Measurements from ENCODE around the gene BRD9.
A peak's percentile ranks its signal among the peaks of the same experiment; 100 is the strongest.

Gene BRD9

GRCh38 chr5:893137-893506, 521 bp upstream of the BRD9 start (continued):
- TF ChIP-seq PATZ1 (tag by site-specific recombination; IDR thresholded peaks at IDR 0.05) (no peak; the same call in 1 of the 2 replicates), ZNF366 (tag by site-specific recombination; conservative IDR thresholded peaks at IDR 0.05) (no peak), KLF8 (tag by site-specific recombination; IDR thresholded peaks at IDR 0.05) (0 out of 2 replicates have a peak, but pooled peaks have one; percentile 1), ZNF501 (tag by site-specific recombination; IDR thresholded peaks at IDR 0.05) (peak; percentile 52), ZNF76 (tag by site-specific recombination; IDR thresholded peaks at IDR 0.05; ENCODE audit: borderline replicate concordance, low read depth) (peak; percentile 23; the same call in 1 of the 2 replicates)

- ChIA-PET POLR2A (interaction anchor here (0.9 to 1.7 kb wide), 7 partner anchors 9 to 621 kb away, joined by 3 to 5 read pairs (median 5); partner anchors contain the start of genes PDCD6 and TPPP), CTCF (interaction anchor here (1.0 to 3.5 kb wide), 3 partner anchors 10 to 22 kb away, joined by 3 to 18 read pairs (median 11); no protein-coding TSS in a partner anchor)
- 0 out of 2 replicates have a peak, but pooled peaks have one; percentile 4 for TF ChIP-seq ZFHX2 (tag by site-specific recombination; conservative IDR thresholded peaks at IDR 0.05)
- peak; percentile 26; the same call in 1 of the 2 replicates for TF ChIP-seq ZIC2 (tag by site-specific recombination; IDR thresholded peaks at IDR 0.05)
- no peak for TF ChIP-seq ZSCAN18 (tag by site-specific recombination; IDR thresholded peaks at IDR 0.05)
- no peak for TF ChIP-seq ZNF223 (tag by site-specific recombination; IDR thresholded peaks at IDR 0.05)
- TF ChIP-seq ZNF394 (tag by site-specific recombination; IDR thresholded peaks at IDR 0.05; ENCODE audit: borderline replicate concordance): peak; percentile 82
- no peak for TF ChIP-seq INSM2 (tag by site-specific recombination; IDR thresholded peaks at IDR 0.05)
- peak; percentile 98 for TF ChIP-seq ZNF335 (tag by site-specific recombination; conservative IDR thresholded peaks at IDR 0.05)
- 0 out of 2 replicates have a peak, but pooled peaks have one; percentile 16 for TF ChIP-seq ZXDB (tag by site-specific recombination; IDR thresholded peaks at IDR 0.05)
- TF ChIP-seq ZNF366 (tag by site-specific recombination; conservative IDR thresholded peaks at IDR 0.05): no peak
- no peak for TF ChIP-seq ZNF513 (tag by site-specific recombination; IDR thresholded peaks at IDR 0.05)
- TF ChIP-seq WT1 (tag by site-specific recombination; IDR thresholded peaks at IDR 0.05): no peak
- TF ChIP-seq ZNF600 (tag by site-specific recombination; IDR thresholded peaks at IDR 0.05): peak; percentile 16; the same call in 1 of the 2 replicates
- H3K4me3 ChIP-seq (ENCODE audit: low read depth, low read length): peak overlapping the region; percentile 90
- peaks cover 7% of the 10 kb centered on the region; the same call in 1 of the 2 replicates for H3K4me1 ChIP-seq (ENCODE audit: control insufficient read depth, insufficient read depth, low read length)
- peak overlapping the region; percentile 86 for H3K27ac ChIP-seq (ENCODE audit: extremely low read depth, low read depth, low read length)
- H3K9me3 ChIP-seq (ENCODE audit: control insufficient read depth, insufficient read depth, low read depth, low read length): no peaks in the 10 kb centered on the region
- peaks cover 53 to 81% of the 10 kb centered on the region in 2 experiments for H3K36me3 ChIP-seq (ENCODE audit: control insufficient read depth in 2 of 2, insufficient read depth in 1 of 2, low read length in 2 of 2)
These were observed 686 bp downstream of the BRD9 start for GRCh38 chr5:891837-892393.
